ENCODE measurements around the gene SH2D1B.

- no peak for TF ChIP-seq CTCF (IDR thresholded peaks at IDR 0.05)
- TF ChIP-seq POLR2A (IDR thresholded peaks at IDR 0.05), result no peak
These were observed 44.9 kb downstream of the SH2D1B start for GRCh38 chr1:162367073-162367472.
